GM21526 (cell line): ENCODE measurements around the gene SLC16A12.

Experiments used
- ATAC-seq: cut with Tn5 transposase; IDR thresholded peaks from one replicate; pipeline ENCODE4 v1.9.1; 2021; ENCODE audit warnings: moderate library complexity; ENCODE audit not compliant: unreplicated experiment, low FRiP score

Gene SLC16A12, protein sequence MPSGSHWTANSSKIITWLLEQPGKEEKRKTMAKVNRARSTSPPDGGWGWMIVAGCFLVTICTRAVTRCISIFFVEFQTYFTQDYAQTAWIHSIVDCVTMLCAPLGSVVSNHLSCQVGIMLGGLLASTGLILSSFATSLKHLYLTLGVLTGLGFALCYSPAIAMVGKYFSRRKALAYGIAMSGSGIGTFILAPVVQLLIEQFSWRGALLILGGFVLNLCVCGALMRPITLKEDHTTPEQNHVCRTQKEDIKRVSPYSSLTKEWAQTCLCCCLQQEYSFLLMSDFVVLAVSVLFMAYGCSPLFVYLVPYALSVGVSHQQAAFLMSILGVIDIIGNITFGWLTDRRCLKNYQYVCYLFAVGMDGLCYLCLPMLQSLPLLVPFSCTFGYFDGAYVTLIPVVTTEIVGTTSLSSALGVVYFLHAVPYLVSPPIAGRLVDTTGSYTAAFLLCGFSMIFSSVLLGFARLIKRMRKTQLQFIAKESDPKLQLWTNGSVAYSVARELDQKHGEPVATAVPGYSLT

GRCh38 chr10:89535171-89536012 is at the start of gene SLC16A12:
TSS of gene SLC16A12 (minus strand) at chr10:89535594. CDS start at chr10:89462578, 73,016 bp downstream.
- ATAC-seq: no peak

DNA sequence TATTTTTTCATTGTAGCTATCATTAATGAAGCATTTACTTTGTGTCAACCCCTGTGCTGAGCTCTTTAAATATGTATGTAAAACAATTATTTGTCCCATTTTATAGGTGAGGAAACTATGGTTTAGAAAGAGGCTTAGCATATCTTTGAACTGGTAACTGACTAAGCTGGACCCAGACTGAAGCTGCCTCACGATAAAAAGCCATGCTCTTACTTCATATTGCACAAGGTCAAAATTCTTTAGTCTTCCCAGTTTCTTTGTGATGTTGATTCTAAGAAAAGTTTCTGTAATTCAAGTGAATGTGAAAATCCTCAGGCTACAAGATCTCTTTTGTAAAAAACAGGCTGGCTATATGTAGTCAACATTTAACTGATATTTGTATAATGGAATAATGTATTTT is 46.6 kb upstream of the SLC16A12 start:
- ATAC-seq: no peak

DNA sequence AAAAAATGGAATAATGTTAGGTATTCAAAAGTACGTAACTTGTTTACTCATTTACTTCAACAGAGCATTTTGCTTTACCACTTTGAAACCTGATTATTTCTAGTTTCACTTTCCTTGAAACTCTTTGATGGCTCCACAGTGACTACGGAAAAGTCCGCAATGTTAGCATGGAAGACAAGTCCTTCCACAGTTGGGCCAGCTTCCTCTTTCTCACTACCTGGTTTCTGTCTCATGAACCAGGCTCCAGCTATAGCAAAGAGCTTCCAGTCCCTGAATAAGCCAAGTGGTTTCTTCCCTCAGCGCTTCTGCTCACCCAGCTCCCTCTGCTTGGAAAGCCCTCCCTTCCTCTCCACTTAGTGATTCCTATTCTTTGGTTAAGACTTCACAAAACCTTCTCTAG is 44.8 kb upstream of the SLC16A12 start:
- ATAC-seq: no peak

DNA sequence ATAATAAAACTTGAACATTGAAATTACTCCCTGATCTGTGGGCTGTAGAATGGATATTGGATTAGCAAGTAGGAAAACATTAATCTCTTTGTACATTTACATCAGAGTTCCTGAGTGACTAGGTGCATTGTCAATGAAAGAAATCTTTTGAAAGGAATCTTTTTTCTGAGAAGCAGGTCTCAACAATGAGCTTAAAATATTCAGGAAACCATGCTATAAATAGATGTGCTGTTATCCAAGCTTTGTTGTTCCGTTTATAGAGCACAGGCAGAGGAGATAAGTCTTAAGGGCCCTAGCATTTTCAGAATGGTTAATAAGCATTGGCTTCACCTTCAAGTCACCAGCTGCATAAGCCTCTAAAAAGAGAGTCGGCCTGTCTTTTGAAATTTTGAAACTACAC is 41.3 kb upstream of the SLC16A12 start:
- no peak for ATAC-seq

DNA sequence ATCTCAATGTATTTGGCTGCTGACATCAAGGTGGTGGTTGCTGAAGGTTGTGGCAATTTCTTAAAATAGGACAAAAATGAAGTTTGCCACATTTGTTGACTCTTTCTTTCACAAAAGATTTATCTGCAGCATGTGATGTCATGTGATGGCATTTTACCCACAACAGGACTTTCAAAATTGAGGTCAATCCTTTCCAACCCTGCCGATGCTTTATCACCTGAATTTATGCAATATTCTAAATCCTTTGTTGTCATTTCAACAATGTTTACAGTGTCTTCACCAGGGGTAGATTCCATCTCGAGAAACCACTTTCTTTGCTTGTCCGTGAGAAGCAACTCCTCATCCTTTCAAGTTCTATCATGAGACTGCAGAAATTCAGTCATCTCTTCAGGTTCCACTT is 40.6 kb upstream of the SLC16A12 start:
- ATAC-seq: no peak

GRCh38 chr10:89575031-89575430 is 39.6 kb upstream of the SLC16A12 start:
- no peak for ATAC-seq

- no peak for ATAC-seq
Observed at GRCh38 chr10:89574368-89574767, 39.0 kb upstream of the SLC16A12 start.

GRCh38 chr10:89567576-89568245 is 32.3 kb upstream of the SLC16A12 start:
- no peak for ATAC-seq

DNA sequence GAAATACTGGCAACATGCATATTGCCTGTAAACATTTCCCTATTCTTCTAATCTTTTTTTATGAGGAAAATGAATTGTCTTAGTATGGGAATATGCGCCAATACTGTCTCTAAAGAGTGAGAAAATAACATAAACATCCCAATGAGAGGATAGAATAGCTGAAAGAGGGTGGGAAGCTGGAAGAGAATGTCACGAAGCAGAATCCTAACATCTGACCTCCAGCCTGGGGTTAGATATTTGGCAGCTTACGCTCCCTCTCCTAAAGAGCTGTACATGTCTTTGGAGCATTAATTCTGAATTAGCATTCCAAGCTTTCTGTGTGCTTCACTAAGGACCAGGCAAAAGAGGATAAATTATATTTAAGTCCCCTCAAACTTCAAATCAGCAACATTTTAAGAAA is 31.6 kb upstream of the SLC16A12 start:
- ATAC-seq: no peak

DNA sequence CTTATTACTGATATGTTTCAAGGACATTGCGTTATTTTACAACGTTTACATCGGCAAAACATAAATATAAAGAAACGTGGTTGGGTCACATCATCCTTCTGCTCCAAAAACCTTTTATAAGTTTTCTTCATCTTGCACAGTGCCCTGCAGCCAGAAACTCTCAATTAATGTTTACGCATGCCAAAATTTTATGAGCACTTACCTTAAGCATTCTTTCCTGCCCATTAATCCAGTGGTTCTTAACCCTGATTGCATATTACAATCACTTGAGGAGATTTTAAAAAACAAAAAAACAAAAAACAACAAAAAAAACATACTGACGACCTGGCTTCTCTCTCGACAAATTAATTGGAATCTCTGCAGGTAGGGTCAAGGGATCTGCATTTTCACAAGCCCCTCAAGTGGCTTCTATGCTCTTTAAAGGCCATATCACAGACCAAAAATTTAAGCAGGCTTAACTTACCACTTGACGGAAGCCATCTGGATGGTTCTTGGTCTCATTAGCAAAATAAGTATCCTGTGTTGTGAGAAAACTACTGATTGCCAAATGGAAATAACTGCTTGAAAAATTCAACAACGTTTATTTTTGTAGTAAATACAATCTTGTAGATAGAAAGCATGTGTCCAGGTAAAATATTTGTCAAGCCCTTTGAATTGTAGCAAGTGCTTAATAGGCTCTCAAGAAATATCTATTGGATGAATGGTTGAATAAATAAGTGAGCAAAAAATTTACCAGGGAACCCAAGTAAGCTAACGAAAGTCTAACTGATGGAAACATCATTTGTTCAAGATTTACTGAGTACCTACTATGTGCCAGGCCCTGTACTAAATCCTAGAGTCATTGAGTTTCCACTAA is 30.9 kb upstream of the SLC16A12 start:
- no peak for ATAC-seq

- no peak for ATAC-seq
Observed at GRCh38 chr10:89565180-89565579, 29.8 kb upstream of the SLC16A12 start.

GRCh38 chr10:89563861-89564478 is 28.6 kb upstream of the SLC16A12 start:
- ATAC-seq: no peak

- no peak for ATAC-seq
Observed at GRCh38 chr10:89563311-89563710, 27.9 kb upstream of the SLC16A12 start.

DNA sequence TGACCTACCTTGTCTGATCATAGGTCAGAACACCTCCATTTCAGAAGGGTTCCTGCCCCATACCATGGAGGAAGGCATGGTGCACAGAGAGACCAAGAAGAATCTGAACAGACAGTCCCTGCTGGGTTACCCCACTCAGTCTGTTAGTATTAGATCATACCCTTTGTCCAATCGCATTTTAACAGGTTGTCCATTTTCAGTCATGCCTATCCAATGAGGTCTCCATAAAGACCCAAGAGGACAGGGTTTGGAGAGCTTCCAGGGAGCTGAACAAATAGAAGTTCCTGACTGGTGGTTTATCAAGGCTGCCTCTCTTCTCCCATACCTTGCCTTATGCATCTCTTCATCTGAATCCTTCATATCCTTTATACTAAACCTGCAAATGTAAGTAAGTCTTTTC is 21.2 kb upstream of the SLC16A12 start:
- no peak for ATAC-seq

DNA sequence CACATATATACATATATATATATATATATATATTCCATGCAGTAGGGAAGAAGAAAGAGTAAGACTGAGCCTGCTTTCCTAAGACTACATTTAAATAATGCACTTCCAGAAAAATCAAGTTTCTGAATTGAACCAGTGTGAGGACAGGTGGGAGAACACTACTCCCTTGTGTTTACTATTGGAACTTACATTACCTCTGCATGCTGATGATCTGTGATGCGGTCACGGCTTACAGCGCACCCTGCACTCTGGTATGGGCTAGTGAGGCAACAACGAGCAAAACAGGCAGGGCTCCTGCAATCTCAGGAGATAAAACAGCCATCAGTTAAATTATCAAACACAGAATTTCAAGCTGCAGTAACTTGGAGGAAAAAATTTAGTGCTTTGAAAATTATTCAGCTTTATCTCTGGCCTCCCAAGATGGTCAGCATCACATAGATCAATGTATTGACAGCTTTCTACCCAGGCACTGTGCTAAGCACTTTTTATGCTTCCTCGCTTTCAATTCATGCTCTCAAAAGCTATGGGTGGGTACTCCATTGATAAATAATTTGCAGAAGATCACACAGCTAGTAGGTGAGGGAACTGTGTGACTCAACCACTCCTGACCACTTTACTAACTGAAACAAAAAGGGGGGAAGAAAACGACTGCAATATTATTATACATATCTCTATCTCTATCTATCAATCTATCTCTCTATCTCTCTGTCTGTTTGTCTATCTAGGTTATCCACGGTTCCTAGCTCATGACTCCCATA is 20.5 kb upstream of the SLC16A12 start:
- no peak for ATAC-seq

- no peak for ATAC-seq
Observed at GRCh38 chr10:89554433-89554832, 19.0 kb upstream of the SLC16A12 start.

DNA sequence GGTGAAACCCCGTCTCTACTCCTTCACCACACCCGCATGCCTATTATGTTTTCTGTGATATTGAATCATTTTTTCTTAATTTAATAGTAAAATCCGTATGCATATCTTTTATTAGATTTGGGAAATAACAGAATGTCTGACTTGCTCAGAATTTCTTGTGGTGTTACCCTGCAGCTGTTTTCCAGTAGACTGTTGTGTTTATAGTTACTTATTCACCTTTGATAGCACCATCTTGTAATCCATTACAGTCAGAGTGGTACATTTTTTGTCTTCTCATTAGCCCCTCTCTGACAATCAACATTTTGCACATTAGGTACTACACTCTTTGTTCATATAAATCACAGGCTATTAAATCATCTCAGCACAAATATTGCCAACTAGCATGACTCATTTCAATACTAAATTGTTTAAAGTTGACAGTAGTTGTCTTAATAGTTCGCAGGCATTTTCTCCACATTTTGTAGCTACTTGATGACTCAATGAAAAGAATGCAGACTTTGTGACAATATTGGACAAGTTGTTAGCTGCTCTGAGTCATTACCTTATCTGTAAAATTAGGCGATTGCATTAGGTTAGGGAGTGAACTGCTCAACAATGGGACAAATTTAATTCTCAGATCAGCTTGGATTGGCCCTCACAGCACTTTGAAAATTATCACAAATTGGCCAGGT is 17.8 kb upstream of the SLC16A12 start:
- no peak for ATAC-seq

- ATAC-seq: no peak
Observed at GRCh38 chr10:89552213-89552612, 16.8 kb upstream of the SLC16A12 start.
